ENCODE results near the gene RNF41.
"Not testable (repeated sequence)": the region's sequence is repeated elsewhere in the genome, so short reads cannot be mapped to it uniquely, and the experiment has no call there.

RNF41 gene

DNA sequence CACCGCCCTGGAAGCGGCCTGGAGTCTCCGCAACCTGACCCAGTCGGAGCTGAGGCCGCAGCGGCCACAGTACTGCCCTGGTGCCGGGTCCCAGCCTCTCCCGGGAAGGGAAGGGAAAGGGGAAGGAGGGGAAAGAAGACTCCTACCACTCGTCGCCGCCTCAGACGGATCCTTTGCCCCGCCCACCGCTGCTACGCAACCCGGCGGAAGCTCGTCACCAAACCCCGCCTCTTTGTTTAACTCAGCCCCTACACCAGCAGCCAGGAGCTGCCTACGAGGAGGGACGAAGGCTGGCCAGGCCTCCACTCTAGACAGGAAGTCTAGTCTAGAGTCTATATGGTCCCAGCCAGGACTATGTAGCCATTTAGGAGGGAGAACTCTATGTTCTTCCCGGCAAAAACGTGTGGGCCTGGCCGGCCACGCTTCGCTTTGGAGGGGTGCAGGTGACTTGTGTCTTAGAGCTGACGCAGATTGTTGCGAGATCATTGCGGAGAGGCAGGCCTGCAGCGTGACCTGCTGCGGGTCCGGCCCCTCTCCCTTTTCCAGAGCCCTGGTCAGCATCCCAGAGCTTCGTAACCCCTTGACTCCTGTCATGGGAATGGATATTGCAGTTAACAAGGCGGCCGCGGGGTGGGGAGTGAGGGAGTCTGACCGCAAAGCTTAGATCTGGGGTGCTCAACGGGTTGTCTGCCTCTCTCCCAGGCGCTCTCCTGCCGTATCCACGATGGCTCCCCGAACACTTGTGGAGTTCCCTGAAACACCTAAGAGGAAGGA is at the start of gene RNF41:
TSS of gene RNF41 (minus strand) at position 166 of the 774 bp plus-strand sequence. CDS start 7,875 bp downstream, outside the sequence.
- DNase-seq: peak; percentile 93

DNA sequence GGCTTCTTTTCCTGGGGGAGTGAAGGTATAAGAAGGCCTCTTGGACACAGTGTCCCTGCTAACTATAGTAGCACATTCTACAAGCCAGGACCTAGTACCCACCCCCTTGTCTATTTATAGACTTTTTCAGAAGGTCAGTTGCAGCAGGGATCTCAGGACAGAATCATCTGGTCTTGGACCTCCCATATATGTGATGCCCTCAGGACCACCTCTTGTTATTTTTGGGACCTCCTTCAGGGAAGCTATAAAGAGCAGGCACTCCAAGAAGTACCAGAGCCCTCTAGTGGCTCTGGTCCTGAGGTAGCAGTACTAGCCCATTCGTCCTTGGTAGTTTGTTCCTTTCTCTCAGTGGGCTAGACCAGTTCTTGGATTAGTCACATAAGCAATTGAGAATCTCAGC is 49.3 kb upstream of the RNF41 start:
- no peak for DNase-seq

GRCh38 chr12:56267443-56268071 is 45.8 kb upstream of the RNF41 start:
- no peak for DNase-seq

DNA sequence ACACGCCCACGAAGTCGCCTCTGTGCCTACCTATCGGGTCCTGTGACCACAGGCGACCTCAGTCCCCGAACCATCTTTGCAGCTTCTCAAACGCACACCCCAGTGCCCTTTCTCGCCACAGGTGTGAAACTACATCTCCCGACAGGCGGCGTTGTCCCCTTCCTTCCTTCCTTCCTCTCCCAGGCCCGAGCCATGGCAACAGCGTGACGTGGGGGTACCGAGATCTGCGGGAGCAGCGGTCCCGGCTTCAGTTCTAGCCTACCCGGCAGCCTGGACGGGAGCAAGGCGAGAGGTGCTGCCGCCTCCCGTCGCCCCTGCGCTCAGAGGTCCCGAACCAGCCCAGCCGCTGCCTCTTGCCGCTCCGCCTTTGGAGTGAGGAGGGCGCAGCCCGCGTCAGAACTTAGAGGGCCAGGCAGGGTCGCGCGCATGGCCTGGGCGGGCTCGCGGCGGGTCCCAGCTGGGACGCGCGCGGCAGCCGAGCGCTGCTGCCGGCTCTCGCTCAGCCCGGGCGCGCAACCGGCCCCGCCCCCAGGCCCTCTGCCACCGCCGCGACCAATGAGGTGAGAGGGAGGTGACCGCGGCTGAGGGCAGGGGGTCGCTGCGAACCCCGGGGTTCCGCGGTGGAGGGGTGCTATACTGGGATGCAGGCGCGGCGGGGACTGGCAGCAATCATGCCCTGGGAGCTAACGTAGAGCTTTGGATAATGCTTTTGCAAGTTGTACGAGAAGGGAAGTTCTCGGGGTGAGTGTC is 45.1 kb upstream of the RNF41 start, which contains the start of gene COQ10A:
TSS of gene COQ10A (plus strand) at position 250 of the 750 bp plus-strand sequence. CDS start at position 427, 177 bp downstream.
- DNase-seq: peak; percentile 74

DNA sequence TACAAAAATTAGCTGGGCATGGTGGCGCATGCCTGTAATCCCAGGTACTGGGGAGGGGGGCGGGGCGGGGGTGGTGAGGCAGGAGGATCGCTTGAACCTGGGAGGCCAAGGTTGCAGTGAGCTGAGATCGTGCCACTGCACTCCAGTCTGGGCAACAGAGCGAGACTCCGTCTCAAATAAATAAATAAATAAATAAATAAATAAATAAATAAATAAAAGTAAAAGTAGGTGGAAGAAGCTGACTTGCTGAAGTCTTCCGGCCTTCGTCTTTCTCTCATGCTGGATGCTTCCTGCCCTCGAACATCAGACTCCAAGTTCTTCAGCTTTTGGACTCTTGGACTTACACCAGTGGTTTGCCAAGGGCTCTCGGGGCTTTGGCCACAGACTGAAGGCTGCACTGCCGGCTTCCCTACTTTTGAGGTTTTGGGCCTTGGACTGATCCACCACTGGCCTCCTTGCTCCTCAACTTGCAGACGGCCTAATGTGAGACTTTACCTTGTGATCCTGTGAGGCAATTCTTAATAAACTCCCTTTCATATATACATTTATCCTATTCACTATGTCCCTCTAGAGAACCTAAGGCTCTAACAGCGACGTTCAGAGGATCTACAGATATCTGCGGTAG is 44.5 kb upstream of the RNF41 start:
- DNase-seq: not testable (repeated sequence)

DNA sequence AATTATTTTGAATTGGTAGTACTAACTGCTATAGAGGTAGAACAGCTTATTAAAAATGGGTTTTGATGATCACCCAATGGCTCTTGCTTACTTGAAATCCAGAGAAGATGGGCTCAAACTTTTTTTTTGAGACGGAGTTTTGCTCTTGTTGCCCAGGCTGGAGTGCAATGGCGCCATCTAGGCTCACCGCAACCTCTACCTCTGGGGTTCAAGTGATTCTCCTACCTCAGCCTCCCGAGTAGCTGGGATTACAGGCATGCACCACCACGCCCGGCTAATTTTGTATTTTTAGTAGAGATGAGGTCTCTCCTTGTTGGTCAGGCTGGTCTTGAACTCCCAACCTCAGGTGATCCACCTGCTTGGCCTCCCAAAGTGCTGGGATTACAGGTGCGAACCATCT is 41.2 kb upstream of the RNF41 start:
- not testable (repeated sequence) for DNase-seq

GRCh38 chr12:56261503-56262232 is 39.9 kb upstream of the RNF41 start:
- no peak for DNase-seq

DNA sequence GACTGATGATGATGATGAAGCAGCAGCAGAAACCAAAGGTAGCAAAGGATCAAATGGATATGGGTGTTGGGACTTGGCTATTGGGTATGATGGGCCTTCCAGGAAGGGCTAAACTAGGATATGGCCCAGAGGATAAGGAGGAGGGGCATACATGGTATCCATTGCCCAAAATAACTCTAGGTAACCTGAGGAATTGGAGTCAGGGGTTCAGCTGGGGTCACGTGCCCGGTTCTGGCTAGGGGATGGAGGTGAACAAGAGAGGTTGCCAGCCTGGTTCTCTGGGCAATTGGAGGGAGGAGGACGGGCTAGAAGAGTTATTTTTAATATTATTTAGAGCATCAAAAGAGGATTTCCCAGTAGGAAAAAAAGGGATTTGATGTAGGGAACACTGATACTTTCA is 39.2 kb upstream of the RNF41 start:
- DNase-seq: no peak

GRCh38 chr12:56260380-56260779 is 38.7 kb upstream of the RNF41 start:
- DNase-seq: no peak

- DNase-seq: no peak
These were observed 37.1 kb upstream of the RNF41 start for GRCh38 chr12:56258820-56259183.

- DNase-seq: peak; percentile 76
These were observed 36.5 kb upstream of the RNF41 start, which contains the start of gene ANKRD52 for GRCh38 chr12:56258068-56258819. Gene ANKRD52 (minus strand): TSS chr12:56258384. CDS start chr12:56258269, 115 bp downstream.

DNA sequence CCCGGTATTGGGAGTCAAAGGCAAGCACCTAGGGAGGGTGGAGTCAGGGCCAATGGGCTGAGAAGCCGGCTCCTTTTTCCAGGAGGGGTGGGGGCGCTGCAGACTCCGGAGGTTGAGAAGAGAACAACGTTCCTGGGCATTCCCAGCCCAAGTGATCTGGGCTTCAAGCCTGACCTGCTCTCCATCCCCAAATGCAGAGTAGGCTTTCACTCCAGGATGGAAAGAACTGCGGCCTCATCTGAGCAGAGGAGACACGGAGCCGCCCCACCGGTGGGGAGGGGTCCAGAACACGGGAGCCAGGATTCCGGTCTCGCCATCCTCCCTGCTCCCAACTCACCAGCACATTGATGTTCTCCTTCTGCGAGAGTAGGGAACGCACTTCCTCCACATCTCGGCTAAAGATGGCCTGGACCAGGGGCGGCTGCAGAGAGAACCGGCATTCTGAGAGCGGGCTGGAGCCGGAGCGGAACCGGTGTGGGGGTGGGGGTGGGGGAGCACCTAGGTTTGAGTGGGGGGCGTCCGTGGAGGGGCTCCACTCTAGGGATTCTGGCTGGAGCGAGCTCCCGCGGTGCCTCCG is 35.9 kb upstream of the RNF41 start:
- peak; percentile 33 for DNase-seq

- no peak for DNase-seq
These were observed 35.3 kb upstream of the RNF41 start for GRCh38 chr12:56257071-56257470.

GRCh38 chr12:56256326-56256960 is 34.7 kb upstream of the RNF41 start:
- no peak for DNase-seq

DNA sequence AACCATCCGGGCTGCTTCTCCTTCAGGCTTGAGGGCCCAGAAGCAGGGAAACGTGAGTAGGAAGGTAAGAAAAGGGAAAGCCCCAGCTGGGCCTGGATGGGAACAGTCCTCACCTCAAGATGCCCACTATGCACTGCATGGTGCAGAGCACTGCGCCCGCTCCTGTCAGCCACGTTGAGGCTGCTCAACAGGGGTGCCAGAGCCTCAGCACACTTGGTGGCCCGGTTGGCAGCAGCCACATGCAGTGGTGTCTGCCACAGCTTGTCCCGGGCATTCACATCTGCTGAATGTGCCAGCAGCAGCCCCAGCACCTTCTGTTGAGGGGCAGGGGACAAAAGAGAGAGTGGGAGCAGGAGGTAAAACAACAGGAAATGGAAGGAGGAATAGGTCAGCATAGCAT is 33.9 kb upstream of the RNF41 start:
- DNase-seq: no peak

DNA sequence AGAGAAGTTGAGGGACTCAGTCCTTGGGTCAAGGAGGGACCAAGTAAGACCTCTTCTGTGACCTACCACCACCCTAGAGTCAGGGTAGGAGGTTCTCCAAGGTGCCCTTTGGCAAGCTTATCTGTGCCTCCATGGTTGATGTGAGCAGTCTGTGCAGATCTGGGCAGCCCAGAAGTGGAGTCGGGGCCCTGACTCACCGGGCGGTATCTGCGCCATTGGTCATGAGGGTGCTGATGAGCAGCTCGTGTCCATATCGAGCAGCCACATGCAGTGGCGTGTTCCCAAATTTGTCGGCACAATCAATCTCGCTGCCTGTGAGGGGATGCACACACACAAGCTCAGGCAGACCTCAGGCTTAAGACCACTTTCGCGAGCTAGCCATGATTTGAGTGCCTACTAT is 31.4 kb upstream of the RNF41 start:
- no peak for DNase-seq

DNA sequence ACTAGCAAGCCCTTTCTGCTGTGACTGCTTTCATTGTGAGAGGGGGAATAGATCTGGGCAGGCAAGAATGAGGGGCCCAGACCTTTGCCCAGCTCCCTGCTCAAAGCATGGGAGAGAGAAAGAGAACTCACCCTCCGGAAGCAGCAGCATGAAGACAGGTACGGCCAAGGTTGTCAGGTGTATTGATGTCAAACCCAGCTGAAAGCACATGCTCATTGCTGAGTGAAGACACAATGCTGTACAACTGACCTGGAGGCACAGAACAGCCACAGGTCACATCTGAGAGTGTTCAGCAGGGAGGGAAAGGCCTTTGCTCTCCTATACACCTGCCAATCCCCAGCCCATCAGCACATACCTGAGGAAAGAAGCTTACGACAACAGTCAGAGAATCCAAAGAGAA is 30.9 kb upstream of the RNF41 start:
- DNase-seq: no peak

GRCh38 chr12:56248711-56249110 is 27.0 kb upstream of the RNF41 start:
- no peak for DNase-seq

DNA sequence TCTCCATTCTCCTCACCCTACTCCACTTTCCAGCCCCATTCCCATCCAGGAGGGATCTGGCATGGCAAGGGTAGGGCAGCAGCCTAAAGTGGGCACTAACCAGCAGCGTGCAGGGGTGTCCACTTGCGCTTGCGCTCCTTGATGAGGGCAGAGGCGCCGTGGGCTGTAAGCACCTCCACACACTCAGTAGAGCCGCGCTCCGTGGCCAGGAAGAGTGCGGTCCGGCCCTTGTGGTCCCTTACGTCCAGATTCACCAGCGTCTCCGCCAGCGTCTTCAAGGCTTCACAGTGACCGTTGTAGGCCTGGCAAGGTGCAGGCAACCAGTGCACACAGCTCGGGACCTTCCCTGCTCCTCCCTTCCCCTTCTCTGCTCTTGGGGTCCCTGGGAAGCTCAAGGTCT is 26.2 kb upstream of the RNF41 start:
- no peak for DNase-seq

- no peak for DNase-seq
These were observed 22.8 kb upstream of the RNF41 start for GRCh38 chr12:56244494-56244893.

DNA sequence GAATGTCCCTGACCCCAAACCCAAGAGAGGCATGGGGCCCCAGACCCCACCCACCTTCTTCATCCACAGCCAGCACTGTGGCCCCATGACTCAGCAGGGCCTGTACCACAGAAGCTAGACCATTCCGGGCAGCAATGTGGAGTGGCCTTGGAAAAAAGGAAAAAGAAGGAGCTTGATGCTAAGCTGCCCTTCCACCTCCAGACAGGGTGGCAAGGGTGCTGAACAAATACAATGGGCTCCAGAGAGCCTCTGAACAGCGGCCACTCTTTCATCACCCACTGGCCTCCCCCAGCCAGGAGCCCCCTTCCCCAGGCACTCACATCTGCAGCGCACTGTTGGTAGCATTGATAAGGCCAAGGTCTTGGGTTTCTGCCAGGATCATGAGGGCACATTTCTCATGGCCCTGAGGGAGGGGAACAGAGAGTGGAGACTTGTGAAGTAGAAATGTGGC is 22.0 kb upstream of the RNF41 start:
- no peak for DNase-seq

Measured in COR-L47 (cell line).